ES-I3 (cell line): ENCODE data around the gene GTF3C5.
"Not testable (repeated sequence)": the region's sequence is repeated elsewhere in the genome, so short reads cannot be mapped to it uniquely, and the experiment has no call there.

Experiments
- H3K36me3 ChIP-seq: 2 replicates; pipeline ENCODE4 v1.6.1; 2013; ENCODE audit warnings: mild to moderate bottlenecking, low read length, control low read depth, moderate library complexity; ENCODE audit not compliant: insufficient read depth
- H3K4me1 ChIP-seq: 2 replicates; pipeline ENCODE4 v1.6.1; 2013; ENCODE audit warnings: mild to moderate bottlenecking, control low read depth, low read length; ENCODE audit not compliant: insufficient read depth
- H3K9ac ChIP-seq: 2 replicates; pipeline ENCODE4 v1.6.1; 2013; ENCODE audit warnings: low read depth, mild to moderate bottlenecking, low read length, moderate library complexity
- H3K9me3 ChIP-seq: 2 replicates; pipeline ENCODE4 v1.6.1; 2013; ENCODE audit warnings: mild to moderate bottlenecking, low read length, moderate library complexity; ENCODE audit not compliant: control insufficient read depth, insufficient read depth

Gene GTF3C5

GRCh38 chr9:133086894-133087293 lies 56.1 kb downstream of the GTF3C5 start:
- no peak overlapping the region for H3K9ac ChIP-seq
- no peaks in the 10 kb centered on the region for H3K36me3 ChIP-seq
- H3K4me1 ChIP-seq = no peaks in the 10 kb centered on the region
- no peaks in the 10 kb centered on the region for H3K9me3 ChIP-seq

GRCh38 chr9:133087429-133088145 lies 56.8 kb downstream of the GTF3C5 start:
- Histone ChIP-seq H3K4me1 (no peaks in the 10 kb centered on the region), H3K9ac (no peak overlapping the region), H3K9me3 (no peaks in the 10 kb centered on the region), H3K36me3 (no peaks in the 10 kb centered on the region)

- Histone ChIP-seq H3K36me3 (no peaks in the 10 kb centered on the region), H3K9ac (no peak overlapping the region), H3K9me3 (no peaks in the 10 kb centered on the region), H3K4me1 (no peaks in the 10 kb centered on the region)
These were observed 57.5 kb downstream of the GTF3C5 start for GRCh38 chr9:133088146-133088750.

GRCh38 chr9:133088756-133089155 lies 58.0 kb downstream of the GTF3C5 start:
- no peaks in the 10 kb centered on the region for H3K4me1 ChIP-seq
- H3K9me3 ChIP-seq = no peaks in the 10 kb centered on the region
- no peaks in the 10 kb centered on the region for H3K36me3 ChIP-seq
- H3K9ac ChIP-seq = no peak overlapping the region

- Histone ChIP-seq H3K4me1 (no peaks in the 10 kb centered on the region), H3K36me3 (no peaks in the 10 kb centered on the region), H3K9ac (no peak overlapping the region), H3K9me3 (no peaks in the 10 kb centered on the region)
These were observed 58.5 kb downstream of the GTF3C5 start for GRCh38 chr9:133089271-133089671.

GRCh38 chr9:133090187-133090586 lies 59.4 kb downstream of the GTF3C5 start:
- no peaks in the 10 kb centered on the region for H3K9me3 ChIP-seq
- H3K4me1 ChIP-seq = no peaks in the 10 kb centered on the region
- no peak overlapping the region for H3K9ac ChIP-seq
- no peaks in the 10 kb centered on the region for H3K36me3 ChIP-seq

GRCh38 chr9:133090752-133091385 lies 60.1 kb downstream of the GTF3C5 start:
- no peak overlapping the region for H3K9ac ChIP-seq
- no peaks in the 10 kb centered on the region for H3K4me1 ChIP-seq
- peaks cover 1% of the 10 kb centered on the region; the same call in 1 of the 2 replicates for H3K9me3 ChIP-seq
- no peaks in the 10 kb centered on the region for H3K36me3 ChIP-seq

GRCh38 chr9:133094351-133094750 lies 63.6 kb downstream of the GTF3C5 start:
- H3K9me3 ChIP-seq, H3K9ac ChIP-seq, H3K36me3 ChIP-seq, H3K4me1 ChIP-seq: not testable (repeated sequence)

GRCh38 chr9:133094842-133095393 lies 64.1 kb downstream of the GTF3C5 start:
- H3K36me3 ChIP-seq = peaks cover 5% of the 10 kb centered on the region; the same call in 1 of the 2 replicates

GRCh38 chr9:133098104-133098754 lies 67.4 kb downstream of the GTF3C5 start:
- Histone ChIP-seq H3K4me1 (no peaks in the 10 kb centered on the region), H3K36me3 (peaks cover 13% of the 10 kb centered on the region), H3K9me3 (peaks cover 7% of the 10 kb centered on the region; the same call in 1 of the 2 replicates), H3K9ac (no peak overlapping the region)

More at GRCh38 chr9:133094842-133095393, 64.1 kb downstream of the GTF3C5 start:
- Histone ChIP-seq H3K9ac (no peak overlapping the region), H3K4me1 (no peaks in the 10 kb centered on the region), H3K9me3 (peaks cover 7% of the 10 kb centered on the region; the same call in 1 of the 2 replicates)

- no peaks in the 10 kb centered on the region for H3K4me1 ChIP-seq
- no peak overlapping the region for H3K9ac ChIP-seq
- H3K36me3 ChIP-seq = peaks cover 13% of the 10 kb centered on the region
- H3K9me3 ChIP-seq = peaks cover 7% of the 10 kb centered on the region; the same call in 1 of the 2 replicates
These were observed 68.1 kb downstream of the GTF3C5 start for GRCh38 chr9:133098871-133099270.

GRCh38 chr9:133099726-133100505 lies 69.1 kb downstream of the GTF3C5 start:
- Histone ChIP-seq H3K36me3 (peaks cover 13% of the 10 kb centered on the region), H3K9ac (no peak overlapping the region), H3K4me1 (no peaks in the 10 kb centered on the region), H3K9me3 (peaks cover 7% of the 10 kb centered on the region; the same call in 1 of the 2 replicates)

- Histone ChIP-seq H3K36me3 (peaks cover 13% of the 10 kb centered on the region), H3K4me1 (no peaks in the 10 kb centered on the region), H3K9ac (no peak overlapping the region), H3K9me3 (peaks cover 7% of the 10 kb centered on the region; the same call in 1 of the 2 replicates)
These were observed 69.9 kb downstream of the GTF3C5 start for GRCh38 chr9:133100506-133101355.
